ENCODE data around the gene HYAL1.

The HYAL1 gene

GRCh38 chr3:50330330-50330729, 27.0 kb upstream of the HYAL1 start:
- Histone ChIP-seq H3K27me3 (ENCODE audit: insufficient read depth, low read length) (no peaks in the 10 kb centered on the region), H3K9ac (ENCODE audit: low read length) (no peak overlapping the region), H3K36me3 (ENCODE audit: control insufficient read depth in 1 of 2, insufficient read depth in 2 of 2, low read length in 2 of 2) (peaks cover 49 to 55% of the 10 kb centered on the region in 2 experiments), H3K4me1 (ENCODE audit: control insufficient read depth in 1 of 2, insufficient read depth in 2 of 2, low read length in 2 of 2) (peaks cover 2 to 6% of the 10 kb centered on the region in 2 experiments), H4K12ac (ENCODE audit: low read depth, low read length) (no peak overlapping the region), H2BK5ac (ENCODE audit: low read depth, low read length, poor library complexity) (no peak overlapping the region), H4K91ac (ENCODE audit: low read depth, low read length) (no peak overlapping the region), H4K8ac (ENCODE audit: low read depth, low read length) (no peak overlapping the region), H2BK12ac (ENCODE audit: low read length) (no peak overlapping the region), H3K4me2 (ENCODE audit: low read length) (no peak overlapping the region), H3K27ac (ENCODE audit: low read depth, low read length) (no peak overlapping the region), H3K14ac (ENCODE audit: low read length) (no peak overlapping the region), H3K79me1 (ENCODE audit: low read length) (peaks cover 3% of the 10 kb centered on the region), H3K4me3 (ENCODE audit: low read depth, low read length) (no peak overlapping the region), H3K23ac (ENCODE audit: low read length) (no peak overlapping the region), H2BK120ac (ENCODE audit: insufficient read depth, low read length, poor library complexity) (no peak overlapping the region), H3K9me3 (ENCODE audit: insufficient read depth, low read depth, low read length) (no peaks in the 10 kb centered on the region), H2AFZ (ENCODE audit: insufficient read depth, low read length, poor library complexity) (no peak overlapping the region), H2AK5ac (ENCODE audit: low read length) (no peak overlapping the region), H3K4ac (ENCODE audit: low read depth, low read length) (no peak overlapping the region), H3K79me2 (ENCODE audit: control insufficient read depth, insufficient read depth, low read length, poor library complexity) (peaks cover 8% of the 10 kb centered on the region), H3K18ac (ENCODE audit: low read length) (no peak overlapping the region)
- WGBS (ENCODE audit: extremely low coverage, insufficient coverage, insufficient read length), result no CpG with 5 or more reads among the region's 10 CpGs
- DNase-seq, result no peak

DNA sequence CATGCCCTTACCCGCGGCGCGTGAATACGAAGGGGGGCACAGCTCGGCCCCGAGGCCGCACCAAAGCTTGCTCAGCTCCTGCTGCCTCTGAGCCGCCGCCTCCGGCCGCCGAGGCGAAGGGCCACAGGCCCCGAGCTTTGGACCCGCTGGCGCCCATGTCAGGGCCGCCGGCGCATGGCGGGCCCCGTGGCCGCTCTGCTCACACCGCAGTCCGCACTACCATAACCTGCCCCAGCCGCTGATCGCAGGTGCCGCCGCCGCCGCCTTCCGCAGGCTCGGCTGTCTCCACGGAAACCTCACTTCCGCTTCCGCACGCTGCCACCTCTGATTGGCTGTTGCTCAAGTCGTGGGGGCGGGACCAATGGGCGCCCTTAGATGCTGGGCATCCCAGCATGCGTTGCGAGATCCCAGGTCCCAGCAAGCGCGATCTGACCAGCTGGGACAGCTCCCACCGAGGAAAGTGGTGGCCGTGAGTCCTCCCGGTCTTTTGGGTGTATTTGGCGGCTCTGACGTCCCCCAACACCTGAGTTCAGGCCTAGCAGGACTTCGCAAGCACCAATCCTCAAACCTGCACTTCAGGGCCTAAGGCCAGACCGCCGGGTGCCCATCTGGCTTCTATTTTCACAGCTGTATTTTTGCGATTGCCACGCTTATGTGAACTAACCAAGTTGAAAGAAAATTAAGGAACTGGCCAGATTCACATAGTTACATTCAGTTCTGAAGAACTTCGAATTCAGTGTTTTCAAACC, 24.7 kb upstream of the HYAL1 start, which contains the start of gene TUSC2:
TSS of gene TUSC2 (minus strand) at position 281 of the 749 bp plus-strand sequence. CDS start at position 157, 124 bp downstream.
- H2BK120ac ChIP-seq (ENCODE audit: insufficient read depth, low read length, poor library complexity), result no peak within 1 kb of the TSS
- H3K27me3 ChIP-seq (ENCODE audit: insufficient read depth, low read length), result no peaks in the 10 kb centered on the region
- peak within 1 kb of the TSS; percentile 73 for H2AK5ac ChIP-seq (ENCODE audit: low read length)
- peak within 1 kb of the TSS; percentile 56 for H3K18ac ChIP-seq (ENCODE audit: low read length)
- peaks cover 1% of the 10 kb centered on the region for H3K9me3 ChIP-seq (ENCODE audit: insufficient read depth, low read depth, low read length)
- H3K27ac ChIP-seq (ENCODE audit: low read depth, low read length), result peak within 1 kb of the TSS; percentile 66
- H3K23ac ChIP-seq (ENCODE audit: low read length), result no peak within 1 kb of the TSS
- H3K79me1 ChIP-seq (ENCODE audit: low read length), result peaks cover 3% of the 10 kb centered on the region
- H2AFZ ChIP-seq (ENCODE audit: insufficient read depth, low read length, poor library complexity), result peak within 1 kb of the TSS; percentile 57
- H2BK5ac ChIP-seq (ENCODE audit: low read depth, low read length, poor library complexity), result peak within 1 kb of the TSS; percentile 4
- peaks cover 2 to 6% of the 10 kb centered on the region in 2 experiments for H3K4me1 ChIP-seq (ENCODE audit: control insufficient read depth in 1 of 2, insufficient read depth in 2 of 2, low read length in 2 of 2)
- H3K36me3 ChIP-seq (ENCODE audit: control insufficient read depth in 1 of 2, insufficient read depth in 2 of 2, low read length in 2 of 2), result peaks cover 47 to 50% of the 10 kb centered on the region in 2 experiments
- peak; percentile 98 to 99 for DNase-seq
- H4K12ac ChIP-seq (ENCODE audit: low read depth, low read length), result peak within 1 kb of the TSS; percentile 88
- H3K79me2 ChIP-seq (ENCODE audit: control insufficient read depth, insufficient read depth, low read length, poor library complexity), result peaks cover 4% of the 10 kb centered on the region
- no peak within 1 kb of the TSS for H2BK12ac ChIP-seq (ENCODE audit: low read length)
- peak within 1 kb of the TSS; percentile 43 for H3K14ac ChIP-seq (ENCODE audit: low read length)
- peak within 1 kb of the TSS; percentile 90 for H3K4ac ChIP-seq (ENCODE audit: low read depth, low read length)
- peak within 1 kb of the TSS; percentile 94 for H3K9ac ChIP-seq (ENCODE audit: low read length)
- peak within 1 kb of the TSS; percentile 96 for H3K4me3 ChIP-seq (ENCODE audit: low read depth, low read length)
- H4K91ac ChIP-seq (ENCODE audit: low read depth, low read length), result peak within 1 kb of the TSS; percentile 58
- peak within 1 kb of the TSS; percentile 98 for H3K4me2 ChIP-seq (ENCODE audit: low read length)
- peak within 1 kb of the TSS; percentile 87 for H4K8ac ChIP-seq (ENCODE audit: low read depth, low read length)
- WGBS (ENCODE audit: extremely low coverage, insufficient coverage, insufficient read length), result no CpG with 5 or more reads among the region's 55 CpGs

- Histone ChIP-seq H3K14ac (ENCODE audit: low read length) (no peak overlapping the region), H3K4me1 (ENCODE audit: control insufficient read depth in 1 of 2, insufficient read depth in 2 of 2, low read length in 2 of 2) (peaks cover 11 to 16% of the 10 kb centered on the region in 2 experiments), H3K18ac (ENCODE audit: low read length) (no peak overlapping the region), H3K79me2 (ENCODE audit: control insufficient read depth, insufficient read depth, low read length, poor library complexity) (peaks cover 7% of the 10 kb centered on the region), H2BK12ac (ENCODE audit: low read length) (no peak overlapping the region), H2AK5ac (ENCODE audit: low read length) (no peak overlapping the region), H3K9me3 (ENCODE audit: insufficient read depth, low read depth, low read length) (peaks cover 1% of the 10 kb centered on the region), H3K4me2 (ENCODE audit: low read length) (peak overlapping the region; percentile 98), H4K91ac (ENCODE audit: low read depth, low read length) (no peak overlapping the region), H4K8ac (ENCODE audit: low read depth, low read length) (peak overlapping the region; percentile 6), H3K79me1 (ENCODE audit: low read length) (peaks cover 7% of the 10 kb centered on the region), H3K27ac (ENCODE audit: low read depth, low read length) (no peak overlapping the region), H3K4me3 (ENCODE audit: low read depth, low read length) (peak overlapping the region; percentile 96), H3K4ac (ENCODE audit: low read depth, low read length) (peak overlapping the region; percentile 90), H4K12ac (ENCODE audit: low read depth, low read length) (no peak overlapping the region), H3K9ac (ENCODE audit: low read length) (no peak overlapping the region), H3K23ac (ENCODE audit: low read length) (no peak overlapping the region), H3K36me3 (ENCODE audit: control insufficient read depth in 1 of 2, insufficient read depth in 2 of 2, low read length in 2 of 2) (peaks cover 43% of the 10 kb centered on the region in 2 experiments), H2BK5ac (ENCODE audit: low read depth, low read length, poor library complexity) (no peak overlapping the region), H3K27me3 (ENCODE audit: insufficient read depth, low read length) (no peaks in the 10 kb centered on the region), H2BK120ac (ENCODE audit: insufficient read depth, low read length, poor library complexity) (no peak overlapping the region), H2AFZ (ENCODE audit: insufficient read depth, low read length, poor library complexity) (no peak overlapping the region)
- WGBS (ENCODE audit: extremely low coverage, insufficient coverage, insufficient read length), result no CpG with 5 or more reads among the region's 4 CpGs
- no peak for DNase-seq
Measured at GRCh38 chr3:50327129-50327528, 23.8 kb upstream of the HYAL1 start.

DNA sequence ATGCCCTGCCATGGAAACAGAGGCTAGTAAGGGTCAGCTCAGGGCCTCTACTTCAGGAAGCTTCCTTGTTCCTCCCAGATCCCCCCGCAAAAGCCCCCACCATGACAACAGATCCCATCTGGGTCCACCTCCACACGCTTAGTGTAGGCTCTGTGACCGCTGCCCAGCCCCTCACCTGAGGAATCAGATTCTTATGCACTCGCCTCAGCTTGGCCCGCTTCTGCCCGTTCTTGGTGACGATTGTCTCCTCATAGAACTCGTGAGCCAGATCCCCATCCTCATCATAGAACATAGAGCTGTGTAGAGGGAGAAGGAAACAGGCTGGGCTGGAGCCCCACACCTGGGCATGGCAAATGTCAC, 22.8 kb upstream of the HYAL1 start:
- WGBS (ENCODE audit: extremely low coverage, insufficient coverage, insufficient read length), result no CpG with 5 or more reads among the region's 8 CpGs
- Histone ChIP-seq H3K9me3 (ENCODE audit: insufficient read depth, low read depth, low read length) (peaks cover 1% of the 10 kb centered on the region), H3K4me2 (ENCODE audit: low read length) (no peak overlapping the region), H3K79me2 (ENCODE audit: control insufficient read depth, insufficient read depth, low read length, poor library complexity) (peaks cover 12% of the 10 kb centered on the region), H3K36me3 (ENCODE audit: control insufficient read depth in 1 of 2, insufficient read depth in 2 of 2, low read length in 2 of 2) (peaks cover 34% of the 10 kb centered on the region in 2 experiments), H3K4me1 (ENCODE audit: control insufficient read depth in 1 of 2, insufficient read depth in 2 of 2, low read length in 2 of 2) (peaks cover 14 to 18% of the 10 kb centered on the region in 2 experiments), H2AK5ac (ENCODE audit: low read length) (no peak overlapping the region), H3K27ac (ENCODE audit: low read depth, low read length) (no peak overlapping the region), H4K91ac (ENCODE audit: low read depth, low read length) (no peak overlapping the region), H3K79me1 (ENCODE audit: low read length) (peaks cover 15% of the 10 kb centered on the region), H3K9ac (ENCODE audit: low read length) (no peak overlapping the region), H2BK120ac (ENCODE audit: insufficient read depth, low read length, poor library complexity) (no peak overlapping the region), H3K23ac (ENCODE audit: low read length) (no peak overlapping the region), H3K4me3 (ENCODE audit: low read depth, low read length) (no peak overlapping the region), H3K14ac (ENCODE audit: low read length) (no peak overlapping the region), H4K12ac (ENCODE audit: low read depth, low read length) (no peak overlapping the region), H2BK5ac (ENCODE audit: low read depth, low read length, poor library complexity) (no peak overlapping the region), H2AFZ (ENCODE audit: insufficient read depth, low read length, poor library complexity) (no peak overlapping the region), H3K27me3 (ENCODE audit: insufficient read depth, low read length) (no peaks in the 10 kb centered on the region), H3K4ac (ENCODE audit: low read depth, low read length) (no peak overlapping the region), H3K18ac (ENCODE audit: low read length) (no peak overlapping the region), H4K8ac (ENCODE audit: low read depth, low read length) (no peak overlapping the region), H2BK12ac (ENCODE audit: low read length) (no peak overlapping the region)
- no peak for DNase-seq

Data from trophoblast cell (in vitro differentiated cells and primary cell).